ENCODE data around the gene SEMA6B.

The SEMA6B gene

DNA sequence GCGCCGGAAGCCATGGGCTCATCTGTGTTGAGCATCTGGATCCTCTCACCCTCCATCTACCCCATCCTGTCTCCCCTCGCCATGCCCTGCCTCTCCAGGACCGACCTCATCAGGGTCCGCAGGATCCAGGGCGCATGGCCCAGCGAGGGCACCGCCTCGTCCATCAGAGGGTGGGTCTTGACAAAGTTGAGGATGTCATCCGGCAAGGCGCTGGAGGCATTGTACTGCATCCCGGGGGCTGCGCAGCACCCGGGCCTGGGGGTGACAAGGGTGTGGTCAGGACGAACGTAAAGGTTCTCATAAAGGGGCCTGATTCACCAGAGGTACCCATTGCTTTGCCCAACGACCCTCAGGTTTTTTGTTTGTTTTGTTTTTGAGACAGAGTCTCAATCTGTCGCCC, 9.5 kb downstream of the SEMA6B start:
- H3K36me3 ChIP-seq (ENCODE audit: low read length), result no peaks in the 10 kb centered on the region
- H3K4me3 ChIP-seq (ENCODE audit: insufficient read depth, low read length, poor library complexity, severe bottlenecking), result no peak overlapping the region
- H3K27me3 ChIP-seq (ENCODE audit: low read length), result no peaks in the 10 kb centered on the region
- no peaks in the 10 kb centered on the region for H3K9me3 ChIP-seq (ENCODE audit: insufficient read depth, low read length)
- no peaks in the 10 kb centered on the region for H3K79me2 ChIP-seq (ENCODE audit: insufficient read depth, low read length)
- TF ChIP-seq, protein P1, sequence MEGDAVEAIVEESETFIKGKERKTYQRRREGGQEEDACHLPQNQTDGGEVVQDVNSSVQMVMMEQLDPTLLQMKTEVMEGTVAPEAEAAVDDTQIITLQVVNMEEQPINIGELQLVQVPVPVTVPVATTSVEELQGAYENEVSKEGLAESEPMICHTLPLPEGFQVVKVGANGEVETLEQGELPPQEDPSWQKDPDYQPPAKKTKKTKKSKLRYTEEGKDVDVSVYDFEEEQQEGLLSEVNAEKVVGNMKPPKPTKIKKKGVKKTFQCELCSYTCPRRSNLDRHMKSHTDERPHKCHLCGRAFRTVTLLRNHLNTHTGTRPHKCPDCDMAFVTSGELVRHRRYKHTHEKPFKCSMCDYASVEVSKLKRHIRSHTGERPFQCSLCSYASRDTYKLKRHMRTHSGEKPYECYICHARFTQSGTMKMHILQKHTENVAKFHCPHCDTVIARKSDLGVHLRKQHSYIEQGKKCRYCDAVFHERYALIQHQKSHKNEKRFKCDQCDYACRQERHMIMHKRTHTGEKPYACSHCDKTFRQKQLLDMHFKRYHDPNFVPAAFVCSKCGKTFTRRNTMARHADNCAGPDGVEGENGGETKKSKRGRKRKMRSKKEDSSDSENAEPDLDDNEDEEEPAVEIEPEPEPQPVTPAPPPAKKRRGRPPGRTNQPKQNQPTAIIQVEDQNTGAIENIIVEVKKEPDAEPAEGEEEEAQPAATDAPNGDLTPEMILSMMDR (IDR thresholded peaks at IDR 0.05; ENCODE audit: insufficient read depth, low read length, poor library complexity, severe bottlenecking), result no peak
- TF ChIP-seq EZH2phosphoT487 (conservative IDR thresholded peaks at IDR 0.05; ENCODE audit: low read length), result no peak
- H3K4me2 ChIP-seq (ENCODE audit: low read depth, low read length, poor library complexity, severe bottlenecking), result no peak overlapping the region
- no peaks in the 10 kb centered on the region for H4K20me1 ChIP-seq (ENCODE audit: low read depth, low read length)
- H2AFZ ChIP-seq (ENCODE audit: low read depth, low read length, severe bottlenecking), result no peak overlapping the region
- no peaks in the 10 kb centered on the region for H3F3A ChIP-seq (ENCODE audit: insufficient read depth)
- no peak overlapping the region for H3K9ac ChIP-seq (ENCODE audit: low read length)
- H3K9me2 ChIP-seq (replicated peaks; ENCODE audit: insufficient read depth, low read length), result no peaks in the 10 kb centered on the region
- H3K27ac ChIP-seq (ENCODE audit: low read depth, low read length), result no peak overlapping the region

DNA sequence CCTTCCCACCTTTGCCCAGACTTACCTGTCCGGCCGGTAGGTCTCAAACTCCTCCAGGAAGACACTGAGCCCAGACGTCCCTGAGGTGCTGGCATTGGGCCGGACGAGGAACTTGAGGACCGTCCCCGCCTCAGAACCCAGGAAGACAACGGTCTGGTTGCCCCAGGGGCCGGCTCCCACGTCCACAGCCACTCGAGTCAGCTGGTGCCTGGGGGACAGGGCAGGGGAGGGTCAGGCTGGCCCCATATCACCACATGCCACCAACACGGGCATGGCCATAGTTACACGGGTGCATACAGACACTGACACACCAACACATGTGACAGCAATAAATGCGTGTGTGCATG, 11.3 kb downstream of the SEMA6B start:
- H3K36me3 ChIP-seq (ENCODE audit: low read length), result no peaks in the 10 kb centered on the region
- no peaks in the 10 kb centered on the region for H3K9me3 ChIP-seq (ENCODE audit: insufficient read depth, low read length)
- no peak overlapping the region for H3K9ac ChIP-seq (ENCODE audit: low read length)
- H3F3A ChIP-seq (ENCODE audit: insufficient read depth), result no peaks in the 10 kb centered on the region
- H3K79me2 ChIP-seq (ENCODE audit: insufficient read depth, low read length), result no peaks in the 10 kb centered on the region
- no peak overlapping the region for H3K4me3 ChIP-seq (ENCODE audit: insufficient read depth, low read length, poor library complexity, severe bottlenecking)
- no peaks in the 10 kb centered on the region for H3K27me3 ChIP-seq (ENCODE audit: low read length)
- TF ChIP-seq EZH2phosphoT487 (conservative IDR thresholded peaks at IDR 0.05; ENCODE audit: low read length), result no peak
- TF ChIP-seq, protein P1 (IDR thresholded peaks at IDR 0.05; ENCODE audit: insufficient read depth, low read length, poor library complexity, severe bottlenecking), result no peak
- no peaks in the 10 kb centered on the region for H3K9me2 ChIP-seq (replicated peaks; ENCODE audit: insufficient read depth, low read length)
- no peak overlapping the region for H3K27ac ChIP-seq (ENCODE audit: low read depth, low read length)
- no peak overlapping the region for H3K4me2 ChIP-seq (ENCODE audit: low read depth, low read length, poor library complexity, severe bottlenecking)
- H2AFZ ChIP-seq (ENCODE audit: low read depth, low read length, severe bottlenecking), result no peak overlapping the region
- H4K20me1 ChIP-seq (ENCODE audit: low read depth, low read length), result no peaks in the 10 kb centered on the region

DNA sequence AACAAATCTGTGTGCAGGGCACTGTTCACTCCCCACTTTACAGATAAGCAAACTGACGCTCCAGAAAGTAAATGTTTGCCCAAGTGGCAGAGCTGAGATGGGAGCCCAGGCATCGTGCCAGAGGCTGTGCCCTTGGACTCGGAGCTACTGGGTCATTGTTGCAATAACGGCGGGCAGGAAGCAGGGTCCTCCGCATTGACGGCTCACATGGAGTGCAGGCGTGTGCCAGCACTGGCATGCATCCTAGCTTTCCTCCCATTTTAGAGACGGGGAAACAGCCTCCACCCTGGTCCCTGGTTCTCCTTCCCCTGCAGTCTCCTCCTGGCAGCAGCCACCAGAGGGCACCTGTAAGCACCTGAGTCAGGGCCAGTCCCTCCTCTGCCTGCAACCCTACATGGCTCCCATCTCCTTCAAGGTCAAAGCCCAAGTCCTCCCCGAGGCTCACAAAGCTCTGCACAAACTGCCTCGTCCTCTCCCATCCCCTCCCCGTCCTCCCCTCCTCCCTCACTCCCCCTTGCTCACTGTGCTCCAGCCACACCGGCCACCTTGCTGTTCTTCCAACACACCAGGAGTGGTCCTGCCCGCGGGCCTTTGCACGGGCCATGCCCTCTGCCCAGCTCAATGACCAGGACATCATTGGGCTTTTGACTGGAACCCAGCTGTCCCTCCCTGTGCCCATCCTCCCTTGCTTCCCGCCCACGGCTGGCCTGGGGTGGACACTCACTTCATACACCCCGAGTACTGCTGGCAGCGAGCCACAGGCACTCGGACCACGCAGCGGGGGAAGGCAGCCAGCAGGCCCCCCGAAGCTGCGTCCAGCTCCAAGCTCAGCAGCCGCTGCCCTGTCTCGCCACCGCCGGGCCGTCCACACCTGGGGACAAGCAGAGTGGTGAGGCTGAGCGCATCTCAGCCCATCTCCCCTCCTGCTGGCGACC, 11.9 kb downstream of the SEMA6B start:
- no peaks in the 10 kb centered on the region for H3K36me3 ChIP-seq (ENCODE audit: low read length)
- H3F3A ChIP-seq (ENCODE audit: insufficient read depth), result no peaks in the 10 kb centered on the region
- H3K79me2 ChIP-seq (ENCODE audit: insufficient read depth, low read length), result no peaks in the 10 kb centered on the region
- no peaks in the 10 kb centered on the region for H3K27me3 ChIP-seq (ENCODE audit: low read length)
- no peak overlapping the region for H3K9ac ChIP-seq (ENCODE audit: low read length)
- no peaks in the 10 kb centered on the region for H4K20me1 ChIP-seq (ENCODE audit: low read depth, low read length)
- TF ChIP-seq, protein P1 (IDR thresholded peaks at IDR 0.05; ENCODE audit: insufficient read depth, low read length, poor library complexity, severe bottlenecking), result no peak
- no peak for TF ChIP-seq EZH2phosphoT487 (conservative IDR thresholded peaks at IDR 0.05; ENCODE audit: low read length)
- H3K9me3 ChIP-seq (ENCODE audit: insufficient read depth, low read length), result no peaks in the 10 kb centered on the region
- H2AFZ ChIP-seq (ENCODE audit: low read depth, low read length, severe bottlenecking), result no peak overlapping the region
- no peak overlapping the region for H3K4me2 ChIP-seq (ENCODE audit: low read depth, low read length, poor library complexity, severe bottlenecking)
- no peak overlapping the region for H3K27ac ChIP-seq (ENCODE audit: low read depth, low read length)
- H3K4me3 ChIP-seq (ENCODE audit: insufficient read depth, low read length, poor library complexity, severe bottlenecking), result no peak overlapping the region
- no peaks in the 10 kb centered on the region for H3K9me2 ChIP-seq (replicated peaks; ENCODE audit: insufficient read depth, low read length)
